ENCODE data around the gene CNKSR3.

DNA sequence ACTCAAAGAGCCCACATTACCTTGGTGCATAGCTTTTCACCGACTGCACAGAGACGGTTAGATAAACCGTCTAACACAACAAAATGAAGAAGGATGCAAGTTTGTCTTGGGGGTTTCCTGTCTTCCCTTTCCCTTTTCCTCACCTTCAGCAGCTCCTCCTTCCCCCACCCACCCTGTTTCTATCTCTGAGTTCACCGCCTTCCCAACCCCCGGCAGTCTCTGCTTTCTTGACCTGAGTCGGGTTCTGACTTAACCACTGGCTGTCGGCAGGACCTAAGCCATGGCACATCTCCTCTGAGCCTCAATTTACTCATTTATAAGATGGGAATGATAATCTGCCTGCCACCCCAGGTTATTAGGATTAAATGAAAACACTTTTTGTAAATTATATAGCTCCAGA, 25.8 kb upstream of the CNKSR3 start:
- TF ChIP-seq CTCF (IDR thresholded peaks at IDR 0.05) (no peak), EZH2 (IDR thresholded peaks at IDR 0.05) (no peak), EZH2phosphoT487 (IDR thresholded peaks at IDR 0.05) (no peak)
